Ovary (tissue), 9 donors: Measurements from ENCODE around the gene P4HB. TPM values are rescaled to one million over a fixed set of nuclear protein-coding genes. Genes with fewer than 3 reads are reported as not detected.

Experiments used
- DNase-seq, 5 donors: peaks; one replicate each; pipeline ENCODE4 v3.0.0-alpha.2; 2019 to 2020
- H3K27ac ChIP-seq, 2 donors: fragments of 200-600 bp; one replicate each; pipeline versions ENCODE4 v1.5.1 to v1.8.0; 2019 to 2022
- H3K27me3 ChIP-seq: fragments of 200-600 bp; one replicate; pipeline ENCODE4 v1.8.0; 2022
- H3K36me3 ChIP-seq: fragments of 200-600 bp; sonication (generic); one replicate; pipeline ENCODE4 v1.5.1; 2019
- H3K4me1 ChIP-seq: one replicate; pipeline ENCODE4 v1.8.1; 2013; ENCODE audit warnings: mild to moderate bottlenecking, moderate library complexity; ENCODE audit not compliant: insufficient read depth
- H3K4me3 ChIP-seq: fragments of 200-600 bp; sonication (generic); one replicate; pipeline ENCODE4 v1.5.1; 2017
- H3K9me3 ChIP-seq, 2 donors: fragments of 200-600 bp in 1 of 2; sonication (generic) in 1 of 2; one replicate each; pipeline versions ENCODE4 v1.5.1 to v1.8.1; 2013 to 2019; ENCODE audit warnings: mild to moderate bottlenecking in 1 of 2, moderate library complexity in 1 of 2
- EP300 ChIP-seq: sonication (generic); formaldehyde crosslinking; IDR thresholded peaks from one replicate; pipeline ENCODE4 v1.6.1; 2017; ENCODE audit warnings: antibody characterized with exemption
- POLR2A ChIP-seq: fragments of 450-650 bp; IDR thresholded peaks from one replicate; pipeline ENCODE4 v1.6.1; 2017; ENCODE audit warnings: antibody characterized with exemption, mild to moderate bottlenecking, moderate library complexity
- WGBS, 3 donors: extraction: QIAGEN DNeasy Blood & Tissue Kit in 1 of 3; methylation state at CpG; one replicate each; pipeline versions ENCODE4 v1.1.5 to v1.1.7; 2013 to 2017; 5-methylcytosine and 5-hydroxymethylcytosine counted together
- intact Hi-C, 4 donors: fragments of 100-400 bp; cut with DNase I; formaldehyde crosslinking; loops; one replicate each; pipeline versions ENCODE4 v1.11.0 to v1.15.1; 2022 to 2023
- polyA plus RNA-seq, 2 donors: library from polyadenylated mRNA; stranded (reverse); fragments of 200-250 nt in 1 of 2; fragments of 350-450 nt in 1 of 2; fragmentation: Illumina TruSeq in 1 of 2; extraction: RNeasy Lipid Tissue Mini Kit (QIAGEN cat#74804) in 1 of 2; gene quantifications; one replicate each; pipeline ENCODE4 v1.2.3, GENCODE V29; 2013 to 2014
- total RNA-seq, 7 donors: library from RNA; depleted of rRNA in 2 of 7; stranded (reverse); fragments of >200 nt in 2 of 7; fragmentation: NEBNext Ultra II Directional in 3 of 7; extraction: Animal tissue kit (Norgen Biotek cat#: 25700) in 3 of 7; gene quantifications; one replicate each; pipeline versions ENCODE4 v1.1.0 to v1.2.4, GENCODE V29; 2016 to 2023
- TF ChIP-seq, protein P1 (sequence below), 3 donors: fragments of 450-650 bp in 2 of 3; fragments of 200-600 bp in 1 of 3; IDR thresholded peaks; one replicate each; pipeline versions ENCODE4 v1.5.1 to v1.8.0; 2016 to 2022; ENCODE audit warnings: antibody characterized with exemption in 3 of 3, mild to moderate bottlenecking in 1 of 3
- donor health status: DM: no; HTN: no; CAD: no; lungs with moderate emphysema.
- donor health status: DM: no; HTN: no; CAD: no.
- donor health status: Bipolar disorder and iron deficiency.
- donor health status: DM: yes; HTN: yes; CAD: no.
- donor health status: DM: no; HTN: no; CAD: no.
- donor health status: DM: yes; HTN: yes; CAD: no.

P4HB gene
- total and polyA plus RNA-seq, 9 donors, result 222 to 2,080 (median 312) TPM

DNA sequence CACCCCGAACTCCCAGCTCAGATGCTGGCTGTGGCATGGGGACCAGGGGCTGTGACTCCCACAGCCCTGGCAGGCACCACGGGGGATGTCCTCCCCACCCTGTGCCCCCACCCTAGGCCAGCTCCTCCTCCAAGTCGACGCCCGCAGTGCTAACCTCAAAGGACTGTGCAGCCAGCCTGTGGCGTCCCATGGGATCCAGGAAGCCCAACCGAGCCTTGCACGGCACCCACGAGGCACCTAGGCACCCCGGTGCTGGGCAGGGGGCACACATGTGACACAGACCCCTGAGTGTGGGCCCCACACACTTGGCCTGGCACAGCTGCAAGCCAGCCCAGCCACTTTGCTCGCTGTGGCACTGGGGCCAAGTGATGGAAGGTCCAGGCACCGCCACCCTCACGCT, 52.5 kb downstream of the P4HB start:
- H3K27me3 ChIP-seq, result no peaks in the 10 kb centered on the region
- H3K27ac ChIP-seq, result no peak overlapping the region
- intact Hi-C loops, result no loop called here
- no peaks in the 10 kb centered on the region for H3K36me3 ChIP-seq
- 62 to 80% (median 65%) methylated on average over 4 to 13 of the region's 13 CpGs for WGBS, 3 donors
- no peaks in the 10 kb centered on the region for H3K9me3 ChIP-seq
- H3K4me1 ChIP-seq, result no peaks in the 10 kb centered on the region
- TF ChIP-seq POLR2A, result no peak
- TF ChIP-seq, protein P1, sequence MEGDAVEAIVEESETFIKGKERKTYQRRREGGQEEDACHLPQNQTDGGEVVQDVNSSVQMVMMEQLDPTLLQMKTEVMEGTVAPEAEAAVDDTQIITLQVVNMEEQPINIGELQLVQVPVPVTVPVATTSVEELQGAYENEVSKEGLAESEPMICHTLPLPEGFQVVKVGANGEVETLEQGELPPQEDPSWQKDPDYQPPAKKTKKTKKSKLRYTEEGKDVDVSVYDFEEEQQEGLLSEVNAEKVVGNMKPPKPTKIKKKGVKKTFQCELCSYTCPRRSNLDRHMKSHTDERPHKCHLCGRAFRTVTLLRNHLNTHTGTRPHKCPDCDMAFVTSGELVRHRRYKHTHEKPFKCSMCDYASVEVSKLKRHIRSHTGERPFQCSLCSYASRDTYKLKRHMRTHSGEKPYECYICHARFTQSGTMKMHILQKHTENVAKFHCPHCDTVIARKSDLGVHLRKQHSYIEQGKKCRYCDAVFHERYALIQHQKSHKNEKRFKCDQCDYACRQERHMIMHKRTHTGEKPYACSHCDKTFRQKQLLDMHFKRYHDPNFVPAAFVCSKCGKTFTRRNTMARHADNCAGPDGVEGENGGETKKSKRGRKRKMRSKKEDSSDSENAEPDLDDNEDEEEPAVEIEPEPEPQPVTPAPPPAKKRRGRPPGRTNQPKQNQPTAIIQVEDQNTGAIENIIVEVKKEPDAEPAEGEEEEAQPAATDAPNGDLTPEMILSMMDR (IDR thresholded peaks at IDR 0.05), result no peak
- TF ChIP-seq EP300, result no peak
- H3K4me3 ChIP-seq, result no peak overlapping the region
- DNase-seq, result no peak

DNA sequence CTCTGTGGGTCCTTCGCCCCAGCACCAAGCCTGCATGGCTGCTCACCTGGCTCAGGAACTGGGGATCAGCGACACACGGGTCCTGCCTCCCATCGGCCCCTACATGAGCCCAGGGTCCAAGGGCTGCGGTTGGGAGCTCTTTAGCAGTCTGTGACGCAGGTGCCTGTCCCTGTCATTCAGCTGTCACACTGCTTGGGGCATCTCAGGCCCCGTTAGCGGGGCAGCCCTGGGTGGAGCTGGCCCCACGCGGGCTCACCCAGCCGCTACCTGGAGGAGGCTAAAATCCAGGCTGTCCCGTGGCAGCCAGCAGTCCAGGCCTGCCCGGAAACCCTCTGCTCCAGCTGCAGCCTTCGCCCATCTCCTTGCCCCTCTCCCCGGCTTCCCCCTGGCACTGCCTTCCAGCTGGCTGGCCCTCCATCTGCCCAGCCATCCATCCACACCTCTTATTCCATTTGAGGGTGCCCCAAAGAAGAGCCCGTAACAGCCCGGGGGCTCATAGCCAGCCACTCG, 53.1 kb downstream of the P4HB start:
- no peak for TF ChIP-seq EP300
- TF ChIP-seq, protein P1 (IDR thresholded peaks at IDR 0.05), result no peak
- no peak for TF ChIP-seq POLR2A
- 38 to 45% (median 45%) methylated on average over 14 to 18 of the region's 18 CpGs for WGBS, 3 donors
- Histone ChIP-seq H3K9me3 (no peaks in the 10 kb centered on the region), H3K4me3 (no peak overlapping the region), H3K4me1 (no peaks in the 10 kb centered on the region), H3K27ac (no peak overlapping the region), H3K36me3 (no peaks in the 10 kb centered on the region), H3K27me3 (no peaks in the 10 kb centered on the region)
- intact Hi-C loops, result no loop called here
- DNase-seq, result no peak

DNA sequence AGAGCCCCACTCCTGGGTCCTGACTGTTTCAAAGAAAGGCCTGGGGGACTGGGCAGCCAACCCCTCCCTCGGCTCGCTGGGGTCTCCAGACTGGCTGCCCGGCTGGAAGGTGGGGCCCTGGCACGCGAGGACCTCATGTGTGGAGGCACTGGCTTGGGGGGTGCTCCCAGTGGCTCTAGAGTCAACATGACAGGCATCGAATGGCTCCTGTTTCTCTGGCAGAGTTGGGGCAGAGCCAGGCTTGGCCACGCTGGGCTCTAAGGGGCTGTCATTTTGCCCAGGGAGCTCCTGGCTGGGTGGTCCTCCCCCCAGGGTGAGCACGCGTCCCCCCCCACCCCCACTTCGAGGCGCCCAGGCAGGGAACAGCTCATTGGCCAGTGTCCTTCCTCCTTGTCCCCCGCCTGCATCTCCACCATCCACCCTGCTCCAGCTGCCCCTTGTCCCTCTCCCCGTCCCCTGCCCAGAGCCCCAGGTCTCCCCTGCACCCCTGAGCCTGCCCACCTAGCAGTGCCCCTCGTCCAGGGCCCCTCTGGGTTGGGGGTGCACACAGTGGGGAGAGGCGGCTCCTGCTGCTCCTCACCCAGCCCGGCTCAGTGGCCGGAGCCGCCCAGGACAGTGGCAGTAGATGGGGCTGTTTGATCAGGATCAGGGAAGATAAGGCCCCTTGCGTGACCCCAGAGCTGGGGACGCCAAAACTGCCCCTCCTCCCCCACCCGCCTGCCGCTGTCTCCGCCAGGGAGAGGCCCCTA, 53.7 kb downstream of the P4HB start:
- whole genome bisulfite sequencing, 3 donors, result 14 to 23% (median 17%) methylated on average over 9 to 23 of the region's 23 CpGs
- TF ChIP-seq POLR2A (no peak), EP300 (no peak)
- TF ChIP-seq, protein P1 (IDR thresholded peaks at IDR 0.05), result no peak
- intact Hi-C loops, result no loop called here
- H3K27ac ChIP-seq, result no peak overlapping the region
- H3K9me3 ChIP-seq, result no peaks in the 10 kb centered on the region
- no peak for DNase-seq
- no peaks in the 10 kb centered on the region for H3K36me3 ChIP-seq
- H3K27me3 ChIP-seq, result no peaks in the 10 kb centered on the region
- H3K4me1 ChIP-seq, result no peaks in the 10 kb centered on the region
- no peak overlapping the region for H3K4me3 ChIP-seq

GRCh38 chr17:81805707-81806460, 54.5 kb downstream of the P4HB start:
- TF ChIP-seq EP300, result no peak
- TF ChIP-seq POLR2A, result no peak
- TF ChIP-seq, protein P1 (IDR thresholded peaks at IDR 0.05), result no peak
- H3K4me1 ChIP-seq, result no peaks in the 10 kb centered on the region
- WGBS, 3 donors, result 51 to 66% (median 56%) methylated on average over 18 of the region's 18 CpGs
- H3K27me3 ChIP-seq, result no peaks in the 10 kb centered on the region
- H3K9me3 ChIP-seq, result no peaks in the 10 kb centered on the region
- no peak overlapping the region for H3K27ac ChIP-seq
- H3K36me3 ChIP-seq, result no peaks in the 10 kb centered on the region
- DNase-seq, result no peak
- intact Hi-C loops, result no loop called here
- H3K4me3 ChIP-seq, result no peak overlapping the region
